A673 (cell line): ENCODE measurements around the gene ELAVL3.

Source experiments
- EZH2 ChIP-seq: fragments of 200-600 bp; sonication (generic); IDR thresholded peaks from 2 replicates; pipeline ENCODE4 v1.6.1; 2017; ENCODE audit warnings: borderline replicate concordance, low read depth, mild to moderate bottlenecking, mixed read lengths, antibody characterized with exemption, low read length; ENCODE audit not compliant: poor library complexity, severe bottlenecking
- TF ChIP-seq, protein P1 (sequence below): fragments of 300-800, 200-600 bp; sonication (generic); conservative IDR thresholded peaks from 2 replicates; pipeline ENCODE4 v1.5.1; 2017; ENCODE audit warnings: low read depth, mild to moderate bottlenecking, antibody characterized with exemption, low read length, moderate library complexity, mixed read lengths

DNA sequence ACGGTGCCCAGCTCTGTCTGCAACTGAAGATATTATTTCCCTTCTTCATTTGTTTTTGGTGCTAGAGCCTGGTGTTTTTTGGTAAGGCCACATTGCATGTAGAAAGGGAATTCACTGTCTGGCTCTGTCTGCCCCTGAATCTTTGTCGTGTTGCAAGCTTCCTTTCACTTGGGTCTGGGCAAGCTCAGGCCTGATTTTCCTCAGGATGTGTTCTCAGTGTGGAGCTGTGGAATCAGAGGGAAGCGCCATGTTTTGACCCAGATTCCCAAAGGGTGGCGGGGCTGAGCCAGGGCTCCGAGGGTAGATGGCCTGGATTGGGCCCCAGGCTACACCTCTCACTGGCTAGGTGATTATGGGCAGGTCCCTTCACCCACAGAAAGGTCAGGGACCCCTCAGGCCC lies 36.8 kb downstream of the ELAVL3 start:
- no peak for TF ChIP-seq EZH2
- TF ChIP-seq, protein P1, sequence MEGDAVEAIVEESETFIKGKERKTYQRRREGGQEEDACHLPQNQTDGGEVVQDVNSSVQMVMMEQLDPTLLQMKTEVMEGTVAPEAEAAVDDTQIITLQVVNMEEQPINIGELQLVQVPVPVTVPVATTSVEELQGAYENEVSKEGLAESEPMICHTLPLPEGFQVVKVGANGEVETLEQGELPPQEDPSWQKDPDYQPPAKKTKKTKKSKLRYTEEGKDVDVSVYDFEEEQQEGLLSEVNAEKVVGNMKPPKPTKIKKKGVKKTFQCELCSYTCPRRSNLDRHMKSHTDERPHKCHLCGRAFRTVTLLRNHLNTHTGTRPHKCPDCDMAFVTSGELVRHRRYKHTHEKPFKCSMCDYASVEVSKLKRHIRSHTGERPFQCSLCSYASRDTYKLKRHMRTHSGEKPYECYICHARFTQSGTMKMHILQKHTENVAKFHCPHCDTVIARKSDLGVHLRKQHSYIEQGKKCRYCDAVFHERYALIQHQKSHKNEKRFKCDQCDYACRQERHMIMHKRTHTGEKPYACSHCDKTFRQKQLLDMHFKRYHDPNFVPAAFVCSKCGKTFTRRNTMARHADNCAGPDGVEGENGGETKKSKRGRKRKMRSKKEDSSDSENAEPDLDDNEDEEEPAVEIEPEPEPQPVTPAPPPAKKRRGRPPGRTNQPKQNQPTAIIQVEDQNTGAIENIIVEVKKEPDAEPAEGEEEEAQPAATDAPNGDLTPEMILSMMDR = no peak
